GM12873 (cell line): ENCODE results near the gene CASQ2.

Source experiments
- TF ChIP-seq, protein P1 (sequence below): IDR thresholded peaks from 2 replicates; pipeline ENCODE4 v1.5.1; 2012; ENCODE audit warnings: low read depth, mild to moderate bottlenecking, moderate library complexity, low read length, control low read depth; ENCODE audit not compliant: insufficient read depth; ENCODE audit errors: missing control alignments

Gene CASQ2

DNA sequence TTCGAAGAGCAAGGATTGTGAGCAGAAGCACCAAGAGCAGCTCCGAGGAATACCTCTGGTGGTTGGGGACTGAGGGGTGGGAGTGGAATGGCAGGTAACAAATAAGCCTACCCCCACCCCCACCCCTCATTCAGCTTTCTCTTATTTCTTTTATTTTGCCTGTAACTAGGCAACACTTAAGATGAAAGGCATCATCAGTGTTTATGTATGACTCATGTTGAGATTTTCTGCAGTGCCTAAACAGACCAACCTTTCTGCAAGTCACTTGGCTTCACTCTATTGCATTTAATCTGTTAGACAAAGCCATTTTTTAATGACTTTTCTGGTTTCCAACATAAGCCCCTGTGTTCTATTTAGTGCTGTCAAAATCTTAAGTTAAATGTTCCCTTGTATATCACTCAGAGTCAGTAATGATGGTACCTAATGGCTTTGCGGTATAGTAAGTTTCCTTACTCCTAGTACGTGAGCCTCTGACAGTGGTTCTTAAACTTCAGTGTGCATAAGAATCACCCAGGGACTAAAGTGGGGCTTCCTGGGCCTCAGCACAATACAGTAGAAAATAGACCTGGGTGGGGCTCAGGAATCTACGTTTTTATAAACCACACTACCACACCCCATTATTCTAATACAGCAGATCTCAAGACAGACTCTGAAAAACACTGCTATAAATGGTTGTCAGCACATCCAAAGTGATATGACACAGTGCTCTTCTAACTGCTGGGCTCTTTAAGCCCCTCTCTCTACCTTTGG, 19.9 kb downstream of the CASQ2 start:
- TF ChIP-seq, protein P1, sequence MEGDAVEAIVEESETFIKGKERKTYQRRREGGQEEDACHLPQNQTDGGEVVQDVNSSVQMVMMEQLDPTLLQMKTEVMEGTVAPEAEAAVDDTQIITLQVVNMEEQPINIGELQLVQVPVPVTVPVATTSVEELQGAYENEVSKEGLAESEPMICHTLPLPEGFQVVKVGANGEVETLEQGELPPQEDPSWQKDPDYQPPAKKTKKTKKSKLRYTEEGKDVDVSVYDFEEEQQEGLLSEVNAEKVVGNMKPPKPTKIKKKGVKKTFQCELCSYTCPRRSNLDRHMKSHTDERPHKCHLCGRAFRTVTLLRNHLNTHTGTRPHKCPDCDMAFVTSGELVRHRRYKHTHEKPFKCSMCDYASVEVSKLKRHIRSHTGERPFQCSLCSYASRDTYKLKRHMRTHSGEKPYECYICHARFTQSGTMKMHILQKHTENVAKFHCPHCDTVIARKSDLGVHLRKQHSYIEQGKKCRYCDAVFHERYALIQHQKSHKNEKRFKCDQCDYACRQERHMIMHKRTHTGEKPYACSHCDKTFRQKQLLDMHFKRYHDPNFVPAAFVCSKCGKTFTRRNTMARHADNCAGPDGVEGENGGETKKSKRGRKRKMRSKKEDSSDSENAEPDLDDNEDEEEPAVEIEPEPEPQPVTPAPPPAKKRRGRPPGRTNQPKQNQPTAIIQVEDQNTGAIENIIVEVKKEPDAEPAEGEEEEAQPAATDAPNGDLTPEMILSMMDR, result no peak

DNA sequence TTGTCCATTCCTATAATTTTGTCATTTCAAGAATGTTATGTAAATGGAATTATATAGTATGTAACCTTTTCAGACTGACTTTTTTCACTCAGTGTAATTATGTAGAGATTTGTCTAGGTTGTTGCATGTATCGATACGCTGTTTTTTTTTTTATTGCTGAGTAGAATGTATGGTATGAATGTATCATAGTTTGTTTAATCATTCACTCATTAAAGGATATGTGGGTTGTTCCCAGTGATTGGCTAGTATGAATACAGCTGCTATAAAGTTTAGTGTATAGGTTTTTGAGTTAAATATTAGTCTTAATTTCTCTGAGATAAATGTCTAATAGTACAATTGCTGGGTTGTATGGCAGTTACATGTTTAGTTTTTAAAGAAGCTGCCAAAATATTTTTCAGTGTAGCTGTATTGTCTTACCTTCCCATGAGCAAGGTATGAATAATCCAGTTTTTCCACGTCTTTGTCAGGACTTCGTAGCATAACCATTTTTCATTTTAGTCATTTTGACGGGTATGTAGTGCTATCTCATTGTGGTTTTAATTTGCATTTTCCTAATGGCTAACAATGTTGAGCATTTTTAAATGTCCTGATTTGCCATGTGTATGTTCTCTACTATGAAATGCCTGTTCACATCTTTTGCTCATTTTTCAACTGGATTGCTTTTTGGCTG, 22.4 kb downstream of the CASQ2 start:
- TF ChIP-seq, protein P1, result no peak

DNA sequence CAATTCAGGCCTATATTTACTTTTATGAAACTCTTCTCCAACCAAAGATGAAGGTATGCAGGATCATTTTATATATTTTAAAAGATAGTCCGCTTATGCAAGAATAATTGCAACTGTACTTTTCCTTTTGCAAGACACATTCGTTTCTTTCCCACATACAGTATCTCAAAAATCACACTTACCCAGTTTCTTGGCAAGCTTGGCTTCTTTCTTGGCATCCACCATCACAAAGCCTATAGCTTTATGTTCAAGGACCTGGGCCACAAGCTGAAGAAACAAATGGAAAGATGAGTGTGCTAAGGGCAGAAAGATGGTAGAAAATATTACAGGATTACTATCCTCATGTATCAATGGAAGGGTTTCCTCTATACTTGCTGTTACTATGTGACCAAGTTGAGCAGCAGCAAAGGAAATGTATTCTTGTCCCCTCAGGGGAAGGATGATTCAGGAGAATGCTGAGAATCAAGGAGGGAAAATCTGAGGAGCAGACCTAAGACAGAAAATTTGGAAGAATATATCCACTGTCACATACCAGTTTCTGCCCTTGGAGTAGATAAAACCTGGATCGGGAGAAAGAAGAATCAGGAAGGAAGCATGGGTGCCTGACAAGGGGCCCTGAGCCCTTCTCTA, 23.8 kb downstream of the CASQ2 start:
- TF ChIP-seq, protein P1, result no peak

DNA sequence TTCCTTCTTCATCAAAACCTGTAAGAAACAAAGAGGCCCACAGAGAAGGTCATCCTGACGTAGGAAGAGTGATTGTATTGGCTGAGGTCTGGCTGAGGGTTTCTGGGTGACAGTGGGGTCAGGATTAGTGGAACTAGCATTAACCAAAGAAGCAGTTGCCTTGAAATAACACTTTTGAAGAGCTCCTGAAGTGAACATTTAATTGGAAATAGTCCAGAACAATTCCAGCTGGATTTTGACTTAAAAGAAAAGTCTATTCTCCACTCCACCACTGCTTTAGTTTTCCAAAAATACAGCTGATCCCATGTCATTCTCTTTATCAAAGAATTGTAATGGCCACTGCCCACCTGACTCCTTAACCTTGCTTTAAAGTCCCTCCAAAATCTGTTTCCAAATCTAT, 27.7 kb downstream of the CASQ2 start:
- TF ChIP-seq, protein P1, result no peak

DNA sequence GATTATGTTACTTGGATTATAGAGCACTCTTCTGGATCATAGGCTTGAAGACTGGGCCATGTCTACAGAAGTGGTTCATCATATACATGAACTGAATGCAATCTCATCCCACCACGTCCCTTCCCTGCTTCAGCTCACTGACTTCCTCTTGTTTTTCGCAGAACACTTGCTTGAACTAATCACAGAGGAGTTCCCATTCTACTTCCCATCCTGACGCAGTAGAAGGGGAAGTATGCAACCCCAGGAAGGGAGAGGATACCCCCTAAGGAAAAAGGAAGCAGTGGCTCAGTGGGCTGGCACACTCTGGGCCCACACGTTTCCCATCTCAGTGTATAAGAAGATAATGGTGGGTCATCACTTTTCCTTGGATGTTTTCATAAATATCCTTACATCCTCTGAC, 36.2 kb downstream of the CASQ2 start:
- TF ChIP-seq, protein P1, result no peak

DNA sequence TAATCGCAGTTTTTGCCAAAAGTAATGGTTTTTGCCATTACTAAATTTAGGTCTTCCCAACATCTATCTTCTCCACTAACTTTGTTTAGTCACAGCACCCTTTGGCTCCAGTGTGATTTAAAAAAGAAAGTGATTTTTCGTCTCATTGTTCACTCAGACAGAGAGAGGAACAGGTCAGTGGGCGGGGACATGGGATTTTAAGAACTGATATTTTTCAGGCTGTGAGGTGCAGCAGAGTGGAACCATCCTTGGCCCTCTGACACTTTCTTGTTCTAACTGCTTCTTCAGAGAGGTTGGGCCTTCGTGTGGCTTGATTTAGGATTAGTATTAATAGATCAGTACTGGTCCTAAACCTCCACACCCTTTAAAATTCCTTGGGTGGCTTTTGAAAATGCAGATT, 38.8 kb downstream of the CASQ2 start:
- TF ChIP-seq, protein P1, result no peak

DNA sequence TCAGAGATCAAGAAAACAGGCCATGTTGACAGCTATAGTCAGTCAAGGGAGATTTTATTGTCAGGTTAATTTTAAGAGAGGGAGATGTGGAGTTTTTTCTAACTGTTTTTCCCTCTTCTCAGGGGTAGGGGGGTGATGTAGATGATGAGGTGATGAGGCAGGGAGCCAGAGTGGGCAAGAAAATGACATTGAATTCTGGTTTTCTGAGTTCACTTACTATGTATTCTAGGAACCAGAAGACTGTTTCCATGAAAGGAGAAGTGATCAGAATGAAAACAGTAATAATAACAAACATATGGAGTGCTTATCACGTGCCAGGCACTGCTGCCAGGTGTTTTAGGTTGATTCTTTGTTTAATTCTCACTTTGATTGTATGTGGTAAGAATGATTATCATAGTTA, 40.2 kb downstream of the CASQ2 start:
- TF ChIP-seq, protein P1, result no peak
